ENCODE results near the gene CITED1.

The CITED1 gene

GRCh38 chrX:72269671-72270251 lies 36.0 kb downstream of the CITED1 start:
- DNase-seq: no peak

GRCh38 chrX:72268597-72269365 lies 36.9 kb downstream of the CITED1 start:
- no peak for DNase-seq

GRCh38 chrX:72265263-72265662 lies 40.5 kb downstream of the CITED1 start:
- DNase-seq: no peak

GRCh38 chrX:72262077-72262476 lies 43.6 kb downstream of the CITED1 start:
- DNase-seq: no peak

- DNase-seq: no peak
Observed at GRCh38 chrX:72260448-72260847, 45.3 kb downstream of the CITED1 start.

- DNase-seq: no peak
Observed at GRCh38 chrX:72258174-72258573, 47.5 kb downstream of the CITED1 start.

GRCh38 chrX:72255864-72256263 lies 49.9 kb downstream of the CITED1 start:
- DNase-seq: no peak

GRCh38 chrX:72255445-72255844 lies 50.3 kb downstream of the CITED1 start:
- no peak for DNase-seq

- no peak for DNase-seq
Observed at GRCh38 chrX:72254816-72255215, 50.9 kb downstream of the CITED1 start.

GRCh38 chrX:72253686-72254085 lies 52.0 kb downstream of the CITED1 start:
- no peak for DNase-seq

All from GOT3 (cell line).